Posterior vena cava (tissue), 2 donors: ENCODE data around the gene GALNT14. TPM values are rescaled to one million over a fixed set of nuclear protein-coding genes. Genes with fewer than 3 reads are reported as not detected.

ENCODE experiments used
- DNase-seq: peaks from one replicate; pipeline ENCODE4 v3.0.0-alpha.2; 2020; ENCODE audit warnings: low spot score
- intact Hi-C, 2 donors: fragments of 100-400 bp; cut with DNase I; formaldehyde crosslinking; loops; one replicate each; pipeline versions ENCODE4 v1.14.1 to v1.14.2; 2022 to 2023
- total RNA-seq, 2 donors: library from RNA; stranded (reverse); fragmentation: NEBNext Ultra II Directional; extraction: Animal tissue kit (Norgen Biotek cat#: 25700); gene quantifications; one replicate each; pipeline ENCODE4 v1.2.1, GENCODE V29; 2021
- donor health status: DM: yes; HTN: yes; CAD: no.
- donor health status: DM: yes; HTN: yes; CAD: no.

The GALNT14 gene
- total RNA-seq, 2 donors from 2014 or later, result 1.1 TPM

GRCh38 chr2:31101701-31102100, 36.5 kb downstream of the GALNT14 start:
- intact Hi-C loops, result no loop called here
- DNase-seq, result no peak

- intact Hi-C loops, result no loop called here
- DNase-seq, result no peak
These were observed 40.2 kb downstream of the GALNT14 start for GRCh38 chr2:31097962-31098613.

GRCh38 chr2:31090188-31090587, 48.1 kb downstream of the GALNT14 start:
- no peak for DNase-seq
- intact Hi-C loops, result no loop called here

GRCh38 chr2:31089645-31090044, 48.6 kb downstream of the GALNT14 start:
- no peak for DNase-seq
- intact Hi-C loops, result no loop called here

- DNase-seq, result no peak
- intact Hi-C loops, result no loop called here
These were observed 49.6 kb downstream of the GALNT14 start for GRCh38 chr2:31088504-31089195.

- DNase-seq, result no peak
- intact Hi-C loops, result no loop called here
These were observed 50.7 kb downstream of the GALNT14 start for GRCh38 chr2:31087491-31087890.

- intact Hi-C loops, result no loop called here
- no peak for DNase-seq
These were observed 51.6 kb downstream of the GALNT14 start for GRCh38 chr2:31086590-31086989.

- DNase-seq, result no peak
- intact Hi-C loops, result no loop called here
These were observed 54.8 kb downstream of the GALNT14 start for GRCh38 chr2:31083234-31083993.

GRCh38 chr2:31082002-31082401, 56.2 kb downstream of the GALNT14 start:
- intact Hi-C loops, result no loop called here

GRCh38 chr2:31081492-31081891, 56.7 kb downstream of the GALNT14 start:
- intact Hi-C loops, result no loop called here
- DNase-seq, result no peak

More at GRCh38 chr2:31082002-31082401, 56.2 kb downstream of the GALNT14 start:
- no peak for DNase-seq

- DNase-seq, result no peak
- intact Hi-C loops, result no loop called here
These were observed 57.9 kb downstream of the GALNT14 start for GRCh38 chr2:31080361-31080760.

GRCh38 chr2:31079665-31080064, 58.6 kb downstream of the GALNT14 start:
- intact Hi-C loops, result no loop called here
- no peak for DNase-seq

GRCh38 chr2:31078579-31079105, 59.6 kb downstream of the GALNT14 start:
- no peak for DNase-seq
- intact Hi-C loops, result no loop called here

- intact Hi-C loops, result no loop called here
- no peak for DNase-seq
These were observed 60.2 kb downstream of the GALNT14 start for GRCh38 chr2:31078011-31078410.

- intact Hi-C loops, result no loop called here
- DNase-seq, result no peak
These were observed 62.2 kb downstream of the GALNT14 start for GRCh38 chr2:31075941-31076590.

- no peak for DNase-seq
- intact Hi-C loops, result no loop called here
These were observed 62.8 kb downstream of the GALNT14 start for GRCh38 chr2:31075431-31075830.

GRCh38 chr2:31071741-31072140, 66.5 kb downstream of the GALNT14 start:
- intact Hi-C loops, result no loop called here
- no peak for DNase-seq

- DNase-seq, result no peak
- intact Hi-C loops, result no loop called here
These were observed 67.7 kb downstream of the GALNT14 start for GRCh38 chr2:31070339-31071125.
